Measurements from ENCODE around the gene SYDE1.

- TF ChIP-seq POLR2A (IDR thresholded peaks at IDR 0.05) (no peak), CTCF (IDR thresholded peaks at IDR 0.05) (no peak), POLR2AphosphoS5 (IDR thresholded peaks at IDR 0.05) (no peak), EP300 (IDR thresholded peaks at IDR 0.05) (no peak)
These were observed 29.2 kb downstream of the SYDE1 start for GRCh38 chr19:15136234-15136954.

Data from sigmoid colon (tissue), 4 donors.